Right lobe of liver (tissue), 6 donors: ENCODE measurements around the gene CLN3. TPM values are rescaled to one million over a fixed set of nuclear protein-coding genes. Genes with fewer than 3 reads are reported as not detected.
"Not testable (repeated sequence)": the region's sequence is repeated elsewhere in the genome, so short reads cannot be mapped to it uniquely, and the experiment has no call there.

ENCODE experiments used
- ATAC-seq, 4 donors: fragments of 200-7000 bp; cut with Tn5 transposase; one replicate each; pipeline ENCODE4 v1.9.1; 2020; ENCODE audit warnings: mild to moderate bottlenecking in 4 of 4, moderate library complexity in 4 of 4
- DNase-seq, 3 donors: peaks; one replicate each; pipeline ENCODE4 v3.0.0-alpha.2; 2020
- H3K27ac ChIP-seq, 3 donors: fragments of 200-600 bp; one replicate each; pipeline ENCODE4 v1.8.0; 2022
- H3K27me3 ChIP-seq, 2 donors: fragments of 200-600 bp; one replicate each; pipeline ENCODE4 v1.8.0; 2022
- H3K36me3 ChIP-seq, 4 donors: fragments of 200-600 bp; sonication (generic) in 1 of 4; one replicate each; pipeline versions ENCODE4 v1.5.1 to v1.8.0; 2017 to 2022; ENCODE audit warnings: control low read depth in 1 of 4
- H3K4me1 ChIP-seq, 4 donors: fragments of 200-600 bp; sonication (generic) in 1 of 4; one replicate each; pipeline versions ENCODE4 v1.5.1 to v1.8.0; 2017 to 2022; ENCODE audit warnings: control low read depth in 1 of 4
- H3K4me3 ChIP-seq, 3 donors: fragments of 200-600 bp; one replicate each; pipeline ENCODE4 v1.8.0; 2022
- H3K9me3 ChIP-seq, 4 donors: fragments of 200-600 bp; sonication (generic) in 1 of 4; one replicate each; pipeline versions ENCODE4 v1.5.1 to v1.8.0; 2017 to 2022; ENCODE audit warnings: control low read depth in 1 of 4
- POLR2A ChIP-seq: fragments of 450-650 bp; IDR thresholded peaks from one replicate; pipeline ENCODE4 v1.6.1; 2017; ENCODE audit warnings: antibody characterized with exemption, mild to moderate bottlenecking
- WGBS: methylation state at CpG from one replicate; pipeline ENCODE4 v1.1.6; 2018; ENCODE audit warnings: low coverage, low lambda C conversion rate; ENCODE audit not compliant: insufficient coverage; ENCODE audit errors: missing lambda C conversion rate; 5-methylcytosine and 5-hydroxymethylcytosine counted together
- intact Hi-C, 2 donors: fragments of 100-400 bp; cut with DNase I; formaldehyde crosslinking; loops; one replicate each; pipeline versions ENCODE4 v1.11.2 to v1.14.1; 2022
- total RNA-seq, 6 experiments: library from RNA; depleted of rRNA in 2 of 6; stranded (reverse); fragments of >200 nt in 2 of 6; fragmentation: NEBNext Ultra II Directional in 3 of 6; extraction: Animal tissue kit (Norgen Biotek cat#: 25700) in 3 of 6; gene quantifications; one replicate each; pipeline versions ENCODE4 v1.1.0 to v1.2.4, GENCODE V29; 2016 to 2023
- TF ChIP-seq, protein P1 (sequence below), 4 donors: fragments of 200-600 bp in 3 of 4; fragments of 450-650 bp in 1 of 4; IDR thresholded peaks; one replicate each; pipeline versions ENCODE4 v1.5.1 to v1.8.0; 2016 to 2022; ENCODE audit warnings: antibody characterized with exemption in 4 of 4, mild to moderate bottlenecking in 2 of 4
- donor health status: DM: no; HTN: yes; CAD: no.
- donor health status: DM: no; HTN: no; CAD: no.
- donor health status: DM: no; HTN: no; CAD: no.
- donor health status: DM: no; HTN: yes; CAD: no.
- donor health status: DM: no; HTN: yes; CAD: no.

Gene CLN3
- total RNA-seq, 6 experiments from 2014 or later: 16.5 to 47.8 (median 30.7) TPM

DNA sequence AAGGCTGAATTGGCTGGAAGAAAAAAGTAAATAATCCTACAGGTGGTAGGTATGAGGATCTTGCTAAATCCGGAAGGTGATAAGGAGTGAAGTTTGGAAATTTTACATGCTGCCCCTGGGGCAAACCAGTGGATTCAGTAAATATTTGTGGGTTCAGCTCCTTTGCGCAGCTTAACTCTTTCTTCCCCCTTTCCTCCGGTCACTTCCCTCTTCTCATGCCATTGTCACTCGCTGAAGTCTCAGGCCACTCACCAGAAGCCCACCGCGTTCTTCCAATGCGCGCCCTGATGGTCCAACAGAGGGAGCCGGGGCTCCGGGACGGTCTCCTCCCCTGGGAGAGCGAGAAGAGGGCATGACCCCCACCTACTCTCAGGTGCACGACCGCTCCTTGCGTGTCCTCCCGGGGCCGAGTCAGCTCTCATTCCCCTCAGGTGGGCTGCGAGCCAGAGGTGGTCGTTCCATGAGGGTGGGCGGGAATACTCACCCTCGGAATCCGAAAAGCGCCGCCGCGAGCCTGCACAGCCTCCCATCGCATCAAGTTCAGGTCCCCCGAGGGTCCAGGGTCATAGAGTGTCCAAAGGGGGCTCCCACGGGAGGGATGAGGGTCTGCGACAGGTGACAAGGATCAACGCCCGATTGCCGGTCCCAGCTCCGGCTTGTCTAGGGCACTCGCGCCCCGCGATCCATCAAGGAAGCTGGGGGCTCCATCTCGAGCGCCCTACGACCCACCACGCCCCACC is 474 bp downstream of the CLN3 start:
- no peaks in the 10 kb centered on the region for H3K9me3 ChIP-seq
- peak; percentile 43 to 54 (median 48) for ATAC-seq
- peak overlapping the region; percentile 57 to 86 (median 79) for H3K4me3 ChIP-seq
- no peaks in the 10 kb centered on the region for H3K27me3 ChIP-seq
- H3K27ac ChIP-seq: peak overlapping the region; percentile 91 to 95 (median 91)
- TF ChIP-seq, protein P1, sequence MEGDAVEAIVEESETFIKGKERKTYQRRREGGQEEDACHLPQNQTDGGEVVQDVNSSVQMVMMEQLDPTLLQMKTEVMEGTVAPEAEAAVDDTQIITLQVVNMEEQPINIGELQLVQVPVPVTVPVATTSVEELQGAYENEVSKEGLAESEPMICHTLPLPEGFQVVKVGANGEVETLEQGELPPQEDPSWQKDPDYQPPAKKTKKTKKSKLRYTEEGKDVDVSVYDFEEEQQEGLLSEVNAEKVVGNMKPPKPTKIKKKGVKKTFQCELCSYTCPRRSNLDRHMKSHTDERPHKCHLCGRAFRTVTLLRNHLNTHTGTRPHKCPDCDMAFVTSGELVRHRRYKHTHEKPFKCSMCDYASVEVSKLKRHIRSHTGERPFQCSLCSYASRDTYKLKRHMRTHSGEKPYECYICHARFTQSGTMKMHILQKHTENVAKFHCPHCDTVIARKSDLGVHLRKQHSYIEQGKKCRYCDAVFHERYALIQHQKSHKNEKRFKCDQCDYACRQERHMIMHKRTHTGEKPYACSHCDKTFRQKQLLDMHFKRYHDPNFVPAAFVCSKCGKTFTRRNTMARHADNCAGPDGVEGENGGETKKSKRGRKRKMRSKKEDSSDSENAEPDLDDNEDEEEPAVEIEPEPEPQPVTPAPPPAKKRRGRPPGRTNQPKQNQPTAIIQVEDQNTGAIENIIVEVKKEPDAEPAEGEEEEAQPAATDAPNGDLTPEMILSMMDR (IDR thresholded peaks at IDR 0.05): peak in 3 of 4 donors; percentile 19 to 25 (median 23)
- no peak for TF ChIP-seq POLR2A
- under 1% methylated on average over 25 of the region's 42 CpGs for WGBS
- H3K36me3 ChIP-seq: peaks cover 0 to 20% (median 6%) of the 10 kb centered on the region in 4 donors
- peak in 2 of 3 donors; percentile 53 to 69 for DNase-seq
- intact Hi-C loops: loop anchor here in 1 of 2 donors (10.0 kb wide), 1 partner anchor 63 kb away; the partner anchor contains the start of gene SGF29
- H3K4me1 ChIP-seq: peaks cover 0 to 10% (median 2%) of the 10 kb centered on the region in 4 donors

DNA sequence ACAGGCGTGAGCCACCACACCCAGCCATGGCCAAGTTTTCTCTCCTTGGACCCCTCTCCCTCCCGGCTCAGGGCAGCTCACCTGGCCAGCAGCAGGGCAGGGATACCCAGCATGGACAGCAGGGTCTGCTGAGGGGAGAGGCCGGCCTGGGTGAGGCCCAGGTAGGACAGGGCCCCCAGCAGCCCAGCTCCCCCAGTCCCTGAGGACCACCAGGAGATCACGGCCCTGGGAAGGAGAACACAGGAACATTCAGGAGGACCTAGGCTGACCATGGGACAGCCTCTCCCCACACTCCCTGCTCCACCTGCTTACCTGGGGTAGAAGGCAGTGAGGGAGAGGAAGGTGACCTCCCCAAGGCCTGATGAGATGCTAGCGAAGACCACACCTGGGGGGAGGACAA is 5.6 kb downstream of the CLN3 start:
- no peak for TF ChIP-seq POLR2A
- TF ChIP-seq, protein P1 (IDR thresholded peaks at IDR 0.05): no peak
- Histone ChIP-seq H3K27ac (no peak overlapping the region), H3K9me3 (no peaks in the 10 kb centered on the region), H3K27me3 (no peaks in the 10 kb centered on the region), H3K4me1 (peaks cover 0 to 10% (median 0%) of the 10 kb centered on the region in 4 donors), H3K36me3 (peaks cover 0 to 53% (median 14%) of the 10 kb centered on the region in 4 donors), H3K4me3 (no peak overlapping the region)
- DNase-seq (peak in 1 of 3 donors; percentile 28), ATAC-seq (peak in 1 of 4 donors; percentile 24)
- 100% methylated on average over 1 of the region's 5 CpGs for WGBS
- intact Hi-C loops: no loop called here

DNA sequence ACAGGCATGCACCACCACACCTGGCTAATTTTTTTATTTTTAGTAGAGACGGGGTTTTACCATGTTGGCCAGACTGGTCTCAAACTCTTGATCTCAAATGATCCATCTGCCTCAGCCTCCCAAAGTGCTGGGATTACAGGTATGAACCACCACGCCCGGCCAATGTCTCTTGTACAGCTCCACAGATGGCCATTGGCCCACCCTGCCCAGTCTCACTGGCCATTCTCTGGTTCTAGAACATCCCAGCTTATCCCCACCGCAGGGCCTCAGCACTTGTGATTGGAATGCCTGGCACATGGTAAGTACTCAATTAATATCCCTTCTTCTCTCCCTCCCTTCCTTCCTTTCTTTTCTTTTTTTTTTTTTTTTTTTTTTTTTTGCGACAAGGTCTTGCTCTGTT is 8.5 kb downstream of the CLN3 start:
- DNase-seq: peak in 2 of 3 donors; percentile 20 to 25
- peaks cover 0 to 76% (median 15%) of the 10 kb centered on the region in 4 donors for H3K36me3 ChIP-seq

DNA sequence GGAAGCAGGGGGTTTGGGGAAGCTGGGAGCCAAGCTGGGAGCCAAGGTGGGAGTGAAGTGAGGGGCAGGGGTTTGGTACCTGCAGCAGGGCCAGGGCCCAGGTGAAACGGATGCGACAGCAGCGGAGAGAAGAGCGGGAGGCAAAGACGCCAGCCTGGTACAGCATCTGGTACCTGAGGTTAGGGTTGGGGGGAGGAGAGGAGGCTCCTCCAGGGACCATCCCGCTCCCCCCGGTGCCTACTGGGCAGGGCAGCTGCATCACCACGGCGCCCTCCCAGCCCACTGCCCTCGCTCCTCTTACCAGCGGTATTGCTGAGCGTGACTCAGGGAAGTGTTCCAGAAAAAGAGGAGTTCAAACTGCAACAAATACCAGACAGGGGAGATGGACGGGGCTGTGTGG is 9.8 kb downstream of the CLN3 start:
- no peaks in the 10 kb centered on the region for H3K27me3 ChIP-seq
- peak in 2 of 3 donors; percentile 22 to 33 for DNase-seq
- no peak overlapping the region for H3K27ac ChIP-seq
- ATAC-seq: no peak
- H3K4me1 ChIP-seq: no peaks in the 10 kb centered on the region
- no peak for TF ChIP-seq POLR2A
- TF ChIP-seq, protein P1 (IDR thresholded peaks at IDR 0.05): no peak
- intact Hi-C loops: no loop called here
- H3K36me3 ChIP-seq: peaks cover 0 to 79% (median 13%) of the 10 kb centered on the region in 4 donors
- no peaks in the 10 kb centered on the region for H3K9me3 ChIP-seq
- no peak overlapping the region for H3K4me3 ChIP-seq
- 92% methylated on average over 9 of the region's 13 CpGs for WGBS

More for the DNA sequence above, 8.5 kb downstream of the CLN3 start:
- H3K9me3 ChIP-seq, intact Hi-C loops, ATAC-seq, H3K27me3 ChIP-seq, H3K4me3 ChIP-seq, H3K27ac ChIP-seq, H3K4me1 ChIP-seq: not testable (repeated sequence)
- 94% methylated on average over 5 of the region's 5 CpGs for WGBS

DNA sequence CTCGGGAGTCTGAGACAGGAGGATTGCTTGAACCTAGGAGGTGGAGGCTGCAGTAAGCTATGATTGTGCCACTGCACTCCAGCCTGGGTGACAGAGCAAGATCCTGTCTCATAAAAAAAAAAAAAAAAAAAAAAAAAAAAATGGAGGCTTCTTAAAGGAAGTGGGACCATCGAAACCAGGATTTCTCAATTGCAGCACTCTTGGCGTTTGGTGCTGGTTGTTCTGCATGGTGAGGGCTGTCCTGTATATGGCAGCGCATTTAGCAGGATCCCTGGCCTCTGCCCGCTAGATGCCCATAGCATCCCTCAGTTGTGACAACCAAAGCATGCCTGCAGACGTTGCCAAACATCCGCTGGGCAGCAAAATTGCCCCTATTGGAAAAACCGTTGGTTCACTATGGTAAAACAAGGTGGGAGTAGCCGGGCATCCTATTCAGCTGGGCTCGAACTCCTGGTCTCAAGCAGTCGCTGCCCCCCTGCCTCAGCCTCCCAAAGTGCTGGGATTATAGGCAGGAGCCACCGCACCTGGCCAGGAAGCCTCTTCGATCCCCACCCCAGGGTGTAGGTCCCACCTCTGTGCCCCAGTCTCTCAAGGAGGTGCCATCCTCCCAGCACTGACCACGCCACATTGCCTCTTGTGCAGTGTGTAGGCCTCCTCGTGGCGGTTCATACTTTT is 13.2 kb downstream of the CLN3 start:
- DNase-seq (peak in 2 of 3 donors; percentile 19 to 25), ATAC-seq (peak in 1 of 4 donors; percentile 19)
- H3K27ac ChIP-seq: no peak overlapping the region
- H3K36me3 ChIP-seq: peaks cover 0 to 91% (median 12%) of the 10 kb centered on the region in 4 donors
- H3K9me3 ChIP-seq: no peaks in the 10 kb centered on the region
- no peak overlapping the region for H3K4me3 ChIP-seq
- H3K4me1 ChIP-seq: no peaks in the 10 kb centered on the region
- 90% methylated on average over 12 of the region's 16 CpGs for WGBS
- no peak for TF ChIP-seq POLR2A
- TF ChIP-seq, protein P1 (IDR thresholded peaks at IDR 0.05): no peak
- H3K27me3 ChIP-seq: no peaks in the 10 kb centered on the region
- intact Hi-C loops: no loop called here
